ENCODE measurements around the gene POLR2H. TPM values are rescaled to one million over a fixed set of nuclear protein-coding genes. Genes with fewer than 3 reads are reported as not detected.

The POLR2H gene
- total and polyA plus RNA-seq, 2 of the 4 experiments (the other 2 are of a cell fraction), result 47.7 to 130 TPM

DNA sequence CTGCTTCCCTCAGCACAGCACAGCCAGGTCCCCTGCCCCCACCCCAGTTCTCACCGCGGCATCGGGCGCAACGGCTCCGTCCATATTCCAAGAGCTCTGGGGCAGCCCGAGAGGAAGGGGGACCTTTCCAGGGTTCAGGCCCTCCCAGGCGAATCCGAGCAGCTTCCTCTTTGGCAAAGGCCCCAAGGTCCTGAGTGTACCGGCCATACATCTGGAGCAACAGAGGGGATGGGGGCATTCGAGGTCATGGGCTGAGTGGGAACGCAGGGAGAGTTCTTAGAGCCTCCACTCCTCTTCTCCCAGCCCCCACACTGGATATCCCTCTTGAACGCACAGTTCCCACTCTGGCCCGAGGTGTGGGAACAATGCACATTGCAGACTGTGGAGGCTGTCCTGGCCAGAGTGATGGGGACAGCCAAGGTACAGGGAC lies 2.6 kb upstream of the POLR2H start:
- peaks cover 10% of the 10 kb centered on the region for H4K20me1 ChIP-seq (ENCODE audit: insufficient read depth, low read length)
- no peak overlapping the region for H2AK9ac ChIP-seq (replicated peaks; ENCODE audit: low read depth, low read length, poor library complexity)
- no peak overlapping the region for H4K91ac ChIP-seq (ENCODE audit: insufficient read depth, low read depth, low read length)
- H3K4me2 ChIP-seq (ENCODE audit: low read depth, low read length), result no peak overlapping the region
- no peak overlapping the region for H2BK20ac ChIP-seq (ENCODE audit: low read depth, low read length)
- peaks cover 18% of the 10 kb centered on the region; the same call in 1 of the 2 replicates for H3K9me1 ChIP-seq (ENCODE audit: insufficient read depth, low read length)
- dilution Hi-C loops (cut with HindIII; ENCODE audit: low sequenced_read_pairs, unreplicated experiment) (loop anchor here (25.0 kb wide), 1 partner anchor 178 kb away; no protein-coding TSS in a partner anchor), intact Hi-C loops (cut with micrococcal nuclease) (no loop called here), in situ Hi-C loops (cut with MboI; ENCODE audit: low sequenced_read_pairs) (no loop called here)
- ATAC-seq (ENCODE audit: low read depth) (no peak), DNase-seq (no peak)
- ChIA-PET CTCF (interaction anchor here (0.9 kb wide), 1 partner anchor 155 kb away, joined by 3 read pairs; no protein-coding TSS in a partner anchor), POLR2A (ENCODE audit: unreplicated experiment) (interaction anchor here (0.5 kb wide), 1 partner anchor 27 kb away, joined by 5 read pairs; no protein-coding TSS in a partner anchor)
- H3K27ac ChIP-seq (ENCODE audit: insufficient read depth, low read length), result no peak overlapping the region
- no peak overlapping the region for H3K18ac ChIP-seq (ENCODE audit: low read depth, low read length)
- H3K4me1 ChIP-seq (ENCODE audit: control insufficient read depth, insufficient read depth, low read length), result peaks cover 7% of the 10 kb centered on the region
- BruUV-seq (replicated peaks), result no TSS peak
- no peak overlapping the region for H3K9ac ChIP-seq (ENCODE audit: low read depth, low read length)
- no peak overlapping the region for H3K23ac ChIP-seq (ENCODE audit: low read depth, low read length)
- H4K8ac ChIP-seq (ENCODE audit: low read depth in 2 of 2, low read length in 2 of 2), result no peak overlapping the region
- no peak overlapping the region for H2AFZ ChIP-seq (replicated peaks; ENCODE audit: low read length, poor library complexity)
- peaks cover 6% of the 10 kb centered on the region for H3K36me3 ChIP-seq (ENCODE audit: control insufficient read depth, insufficient read depth, low read length)
- no peak overlapping the region for H2AK5ac ChIP-seq (ENCODE audit: low read depth, low read length)
- H3K4me3 ChIP-seq (ENCODE audit: insufficient read depth, low read depth, low read length), result no peak overlapping the region
- peaks cover 5 to 25% of the 10 kb centered on the region in 2 experiments for H3K79me1 ChIP-seq (ENCODE audit: low read depth in 1 of 2, low read length in 2 of 2)
- no peak overlapping the region for H2BK15ac ChIP-seq (ENCODE audit: low read depth, low read length)
- H3K27me3 ChIP-seq (ENCODE audit: control insufficient read depth, insufficient read depth, low read length), result no peaks in the 10 kb centered on the region
- no peak overlapping the region for H4K5ac ChIP-seq (ENCODE audit: low read depth, low read length)
- H2BK120ac ChIP-seq (ENCODE audit: low read depth, low read length), result no peak overlapping the region
- 80% methylated on average over 1 of the region's 14 CpGs; no CpG with 5 or more reads in 1 of the 2 experiments for WGBS, 2 experiments (ENCODE audit: extremely low coverage in 2 of 2, insufficient read length in 1 of 2)
- H3K4ac ChIP-seq (ENCODE audit: low read depth, low read length), result no peak overlapping the region
- TF ChIP-seq MXI1 (IDR thresholded peaks at IDR 0.05; ENCODE audit: borderline replicate concordance, low read depth, low read length), result no peak
- TF ChIP-seq, protein P1, sequence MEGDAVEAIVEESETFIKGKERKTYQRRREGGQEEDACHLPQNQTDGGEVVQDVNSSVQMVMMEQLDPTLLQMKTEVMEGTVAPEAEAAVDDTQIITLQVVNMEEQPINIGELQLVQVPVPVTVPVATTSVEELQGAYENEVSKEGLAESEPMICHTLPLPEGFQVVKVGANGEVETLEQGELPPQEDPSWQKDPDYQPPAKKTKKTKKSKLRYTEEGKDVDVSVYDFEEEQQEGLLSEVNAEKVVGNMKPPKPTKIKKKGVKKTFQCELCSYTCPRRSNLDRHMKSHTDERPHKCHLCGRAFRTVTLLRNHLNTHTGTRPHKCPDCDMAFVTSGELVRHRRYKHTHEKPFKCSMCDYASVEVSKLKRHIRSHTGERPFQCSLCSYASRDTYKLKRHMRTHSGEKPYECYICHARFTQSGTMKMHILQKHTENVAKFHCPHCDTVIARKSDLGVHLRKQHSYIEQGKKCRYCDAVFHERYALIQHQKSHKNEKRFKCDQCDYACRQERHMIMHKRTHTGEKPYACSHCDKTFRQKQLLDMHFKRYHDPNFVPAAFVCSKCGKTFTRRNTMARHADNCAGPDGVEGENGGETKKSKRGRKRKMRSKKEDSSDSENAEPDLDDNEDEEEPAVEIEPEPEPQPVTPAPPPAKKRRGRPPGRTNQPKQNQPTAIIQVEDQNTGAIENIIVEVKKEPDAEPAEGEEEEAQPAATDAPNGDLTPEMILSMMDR (conservative IDR thresholded peaks at IDR 0.05; ENCODE audit: low read depth, low read length), result no peak
- no peak for TF ChIP-seq SMC3 (IDR thresholded peaks at IDR 0.05; ENCODE audit: low read depth, low read length)
- TF ChIP-seq, protein P2, sequence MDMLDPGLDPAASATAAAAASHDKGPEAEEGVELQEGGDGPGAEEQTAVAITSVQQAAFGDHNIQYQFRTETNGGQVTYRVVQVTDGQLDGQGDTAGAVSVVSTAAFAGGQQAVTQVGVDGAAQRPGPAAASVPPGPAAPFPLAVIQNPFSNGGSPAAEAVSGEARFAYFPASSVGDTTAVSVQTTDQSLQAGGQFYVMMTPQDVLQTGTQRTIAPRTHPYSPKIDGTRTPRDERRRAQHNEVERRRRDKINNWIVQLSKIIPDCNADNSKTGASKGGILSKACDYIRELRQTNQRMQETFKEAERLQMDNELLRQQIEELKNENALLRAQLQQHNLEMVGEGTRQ (IDR thresholded peaks at IDR 0.05; ENCODE audit: low read depth, low read length), result no peak
- no peak for TF ChIP-seq CEBPB (IDR thresholded peaks at IDR 0.05; ENCODE audit: low read depth, low read length)
- no peak for TF ChIP-seq RFX5 (IDR thresholded peaks at IDR 0.05; ENCODE audit: low read depth, low read length)
- TF ChIP-seq MAZ (IDR thresholded peaks at IDR 0.05; ENCODE audit: borderline replicate concordance, low read depth, low read length), result no peak
- TF ChIP-seq NFE2L2 (IDR thresholded peaks at IDR 0.05; ENCODE audit: low read depth, low read length), result no peak
- no peak for TF ChIP-seq RAD21 (IDR thresholded peaks at IDR 0.05; ENCODE audit: low read length)
- TF ChIP-seq CHD1 (IDR thresholded peaks at IDR 0.05; ENCODE audit: low read depth, low read length), result no peak
- TF ChIP-seq RCOR1 (IDR thresholded peaks at IDR 0.05; ENCODE audit: insufficient replicate concordance, low read length), result no peak
- no peak for TF ChIP-seq FOS (IDR thresholded peaks at IDR 0.05; ENCODE audit: low read depth, low read length)
- no peak for TF ChIP-seq MAFK (IDR thresholded peaks at IDR 0.05; ENCODE audit: low read depth, low read length)
- no peak for TF ChIP-seq BHLHE40 (IDR thresholded peaks at IDR 0.05; ENCODE audit: low read depth, low read length)
- TF ChIP-seq, protein P3, sequence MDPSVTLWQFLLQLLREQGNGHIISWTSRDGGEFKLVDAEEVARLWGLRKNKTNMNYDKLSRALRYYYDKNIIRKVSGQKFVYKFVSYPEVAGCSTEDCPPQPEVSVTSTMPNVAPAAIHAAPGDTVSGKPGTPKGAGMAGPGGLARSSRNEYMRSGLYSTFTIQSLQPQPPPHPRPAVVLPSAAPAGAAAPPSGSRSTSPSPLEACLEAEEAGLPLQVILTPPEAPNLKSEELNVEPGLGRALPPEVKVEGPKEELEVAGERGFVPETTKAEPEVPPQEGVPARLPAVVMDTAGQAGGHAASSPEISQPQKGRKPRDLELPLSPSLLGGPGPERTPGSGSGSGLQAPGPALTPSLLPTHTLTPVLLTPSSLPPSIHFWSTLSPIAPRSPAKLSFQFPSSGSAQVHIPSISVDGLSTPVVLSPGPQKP (IDR thresholded peaks at IDR 0.05; ENCODE audit: borderline replicate concordance, low read depth, low read length), result no peak
- TF ChIP-seq POLR2A (IDR thresholded peaks at IDR 0.05; ENCODE audit: low read depth, low read length), result no peak
- no peak overlapping the region for H2BK5ac ChIP-seq (ENCODE audit: low read depth, low read length, poor library complexity, severe bottlenecking)
- no peak overlapping the region for H3K56ac ChIP-seq (ENCODE audit: extremely low read depth, insufficient read depth, low read length)
- no peaks in the 10 kb centered on the region for H3K9me3 ChIP-seq (ENCODE audit: control insufficient read depth, insufficient read depth, low read length)
- H3K14ac ChIP-seq (replicated peaks; ENCODE audit: low read depth, low read length), result no peak overlapping the region

All from IMR-90 (cell line).